Breast epithelium (tissue), 3 donors: ENCODE results near the gene DPY19L3.

ENCODE experiments used
- POLR2AphosphoS5 ChIP-seq, 3 donors: sonication (generic); formaldehyde crosslinking; IDR thresholded peaks; one replicate each; pipeline ENCODE4 v1.6.1; 2017; ENCODE audit warnings: antibody characterized with exemption in 3 of 3
- TF ChIP-seq, protein P1 (sequence below), 3 donors: fragments of 450-650 bp; IDR thresholded peaks; one replicate each; pipeline ENCODE4 v1.5.1; 2016 to 2017; ENCODE audit warnings: antibody characterized with exemption in 3 of 3, mild to moderate bottlenecking in 3 of 3, moderate library complexity in 3 of 3

DNA sequence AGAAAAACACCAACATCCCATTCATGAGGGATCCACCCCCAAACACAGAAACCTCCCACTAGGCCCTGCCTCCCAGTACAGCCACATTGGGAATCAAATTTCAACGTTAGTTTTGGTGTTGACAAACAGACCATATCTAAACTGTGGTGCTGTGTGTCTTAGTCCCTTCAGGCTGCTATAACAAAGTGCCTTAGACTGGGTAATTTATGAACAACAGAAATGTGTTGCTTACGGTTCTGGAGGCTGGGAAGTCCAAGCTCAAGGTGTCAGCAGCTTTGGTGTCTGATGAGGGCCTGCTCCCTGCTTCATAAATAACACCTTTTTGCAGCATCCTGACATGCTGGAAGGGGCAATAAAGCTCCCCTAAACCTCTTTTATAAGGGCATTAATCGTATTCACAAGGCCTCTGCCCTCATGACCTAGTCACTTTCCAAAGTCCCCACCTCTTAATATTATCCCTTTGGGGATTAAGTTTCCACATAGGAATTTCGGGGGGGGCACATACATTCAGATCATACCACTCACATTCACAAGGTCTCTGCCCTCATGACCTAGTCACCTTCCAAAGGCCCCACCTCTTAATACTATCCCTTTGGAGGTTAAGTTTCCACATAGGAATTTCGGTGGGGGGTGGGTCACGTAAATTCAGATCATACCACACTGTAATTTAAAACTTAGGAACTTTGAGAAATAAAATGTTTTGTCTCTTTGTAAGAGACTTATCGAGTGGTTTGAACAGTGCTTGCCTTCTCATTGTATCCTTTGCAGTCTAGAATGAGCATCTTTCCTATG, 32.6 kb upstream of the DPY19L3 start:
- TF ChIP-seq, protein P1, sequence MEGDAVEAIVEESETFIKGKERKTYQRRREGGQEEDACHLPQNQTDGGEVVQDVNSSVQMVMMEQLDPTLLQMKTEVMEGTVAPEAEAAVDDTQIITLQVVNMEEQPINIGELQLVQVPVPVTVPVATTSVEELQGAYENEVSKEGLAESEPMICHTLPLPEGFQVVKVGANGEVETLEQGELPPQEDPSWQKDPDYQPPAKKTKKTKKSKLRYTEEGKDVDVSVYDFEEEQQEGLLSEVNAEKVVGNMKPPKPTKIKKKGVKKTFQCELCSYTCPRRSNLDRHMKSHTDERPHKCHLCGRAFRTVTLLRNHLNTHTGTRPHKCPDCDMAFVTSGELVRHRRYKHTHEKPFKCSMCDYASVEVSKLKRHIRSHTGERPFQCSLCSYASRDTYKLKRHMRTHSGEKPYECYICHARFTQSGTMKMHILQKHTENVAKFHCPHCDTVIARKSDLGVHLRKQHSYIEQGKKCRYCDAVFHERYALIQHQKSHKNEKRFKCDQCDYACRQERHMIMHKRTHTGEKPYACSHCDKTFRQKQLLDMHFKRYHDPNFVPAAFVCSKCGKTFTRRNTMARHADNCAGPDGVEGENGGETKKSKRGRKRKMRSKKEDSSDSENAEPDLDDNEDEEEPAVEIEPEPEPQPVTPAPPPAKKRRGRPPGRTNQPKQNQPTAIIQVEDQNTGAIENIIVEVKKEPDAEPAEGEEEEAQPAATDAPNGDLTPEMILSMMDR (IDR thresholded peaks at IDR 0.05), result no peak
- TF ChIP-seq POLR2AphosphoS5 (IDR thresholded peaks at IDR 0.05), result no peak
